Erythroblast (primary cell): ENCODE measurements around the gene UBE4B.
"Not testable (repeated sequence)": the region's sequence is repeated elsewhere in the genome, so short reads cannot be mapped to it uniquely, and the experiment has no call there.

Experiments used
- DNase-seq, 2 experiments: peaks; one replicate each; lab custom pipeline; 2025; lab: John Stamatoyannopoulos, UW
- GATA1 ChIP-seq: IDR thresholded peaks from 2 replicates; pipeline ENCODE4 v1.6.1; 2011; ENCODE audit warnings: low read depth, mild to moderate bottlenecking, control low read depth, low read length, moderate library complexity
- POLR2A ChIP-seq: IDR thresholded peaks from 2 replicates; pipeline ENCODE4 v1.6.1; 2011; ENCODE audit warnings: mild to moderate bottlenecking, low read length

Gene UBE4B

DNA sequence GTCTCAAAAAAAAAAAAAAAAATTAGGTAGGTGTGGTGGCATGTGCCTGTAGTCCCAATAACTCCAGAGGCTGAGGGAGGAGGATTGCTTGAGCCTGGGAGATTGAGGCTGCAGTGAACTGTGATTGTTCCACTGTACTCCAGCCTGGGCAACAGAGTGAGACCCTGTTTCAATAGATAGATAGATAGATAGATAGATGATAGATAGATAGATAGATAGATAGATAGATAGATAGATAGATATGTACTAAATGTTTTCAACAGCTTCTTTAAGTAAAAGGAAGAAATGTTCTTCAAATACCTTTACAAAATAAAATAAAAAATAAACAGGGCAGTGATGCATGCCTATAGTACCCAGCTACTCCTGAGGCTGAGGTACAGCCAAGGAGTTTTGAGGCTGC is 187.4 kb downstream of the UBE4B start:
- TF ChIP-seq GATA1, result no peak
- no peak for TF ChIP-seq POLR2A
- DNase-seq, result no peak

DNA sequence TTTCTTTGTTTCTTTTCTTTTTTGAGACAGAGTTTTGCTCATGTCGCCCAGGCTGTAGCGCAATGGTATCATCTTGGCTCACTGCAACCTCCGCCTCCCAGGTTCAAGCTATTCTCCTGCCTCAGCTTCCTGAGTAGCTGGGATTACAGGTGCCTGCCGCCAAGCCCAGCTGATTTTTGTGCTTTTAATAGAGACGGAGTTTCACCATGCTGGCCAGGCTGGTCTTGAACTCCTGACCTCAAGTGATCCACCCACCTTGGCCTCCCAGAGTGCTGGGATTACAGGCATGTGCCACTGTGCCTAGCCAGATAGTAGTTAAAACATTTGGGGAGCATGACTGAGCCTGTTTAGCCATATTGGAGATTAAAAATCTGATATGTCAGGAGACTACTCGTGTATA is 187.9 kb downstream of the UBE4B start:
- DNase-seq, result not testable (repeated sequence)

DNA sequence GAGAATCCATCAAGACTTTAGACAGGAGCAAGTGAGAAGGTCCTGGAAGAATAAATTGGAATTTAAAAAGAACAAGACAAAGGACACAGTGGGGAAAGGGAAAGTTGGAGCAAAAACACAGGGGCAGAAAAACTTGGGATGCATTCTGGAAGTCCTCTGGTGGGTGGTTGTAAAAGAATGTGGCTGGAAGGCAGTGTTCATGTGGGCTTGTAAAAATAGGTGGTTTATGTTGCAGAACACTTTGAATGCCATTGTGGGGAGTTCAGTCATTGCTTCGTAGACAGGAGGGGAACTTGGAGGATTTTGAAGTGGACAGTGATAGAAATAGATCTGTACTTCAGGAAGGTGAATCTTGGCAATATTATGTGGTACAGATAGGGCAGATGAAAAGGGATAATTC is 192.8 kb downstream of the UBE4B start:
- no peak for DNase-seq
- TF ChIP-seq GATA1 (no peak), POLR2A (no peak)

DNA sequence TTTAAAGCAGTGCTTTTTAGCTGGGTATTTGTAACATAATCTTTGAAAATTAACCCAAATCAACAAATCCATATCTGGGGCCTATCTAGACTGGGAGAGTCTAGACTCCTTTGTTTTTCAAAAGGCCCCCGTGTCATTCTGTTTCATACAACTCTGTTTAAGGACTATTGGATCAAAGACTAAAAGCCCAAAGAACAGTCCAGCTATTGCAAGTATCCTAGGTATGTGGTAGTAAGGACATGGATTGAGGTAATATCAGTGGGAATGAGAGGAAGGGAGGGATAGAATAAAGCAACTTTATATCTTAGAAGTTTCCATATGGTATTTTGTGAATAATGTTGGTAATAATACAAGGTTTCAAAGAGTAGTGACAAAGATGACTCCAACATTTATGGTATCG is 195.8 kb downstream of the UBE4B start:
- TF ChIP-seq POLR2A, result no peak
- TF ChIP-seq GATA1, result no peak
- no peak for DNase-seq

DNA sequence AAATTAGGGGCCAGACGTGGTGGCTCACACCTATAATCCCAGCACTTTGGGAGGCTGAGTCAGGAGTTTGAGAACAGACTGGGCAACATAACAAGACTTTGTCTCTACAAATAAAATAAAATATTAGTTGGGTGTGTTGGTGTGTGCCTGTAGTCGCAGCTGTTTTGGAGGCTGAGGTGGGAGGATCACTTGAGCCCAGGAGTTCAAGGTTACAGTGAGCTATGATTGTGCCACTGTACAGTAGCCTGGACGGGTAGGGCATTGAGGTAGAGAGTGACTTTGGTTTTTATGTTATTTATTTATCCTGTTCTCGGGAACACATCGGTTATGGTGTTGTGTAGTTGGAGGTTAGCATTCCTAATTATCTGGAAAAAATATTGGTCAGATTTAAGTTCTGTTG is 197.1 kb downstream of the UBE4B start:
- no peak for DNase-seq
- TF ChIP-seq POLR2A, result no peak
- TF ChIP-seq GATA1, result no peak
